Upper lobe of left lung (tissue), 4 donors: Measurements from ENCODE around the gene YAP1.

Experiments
- CTCF ChIP-seq, 6 experiments: fragments of 450-650 bp in 4 of 6; fragments of 200-600 bp in 2 of 6; sonication (generic) in 2 of 6; IDR thresholded peaks; one replicate each; pipeline ENCODE4 v1.5.1; 2016 to 2019; ENCODE audit warnings: antibody characterized with exemption in 6 of 6
- POLR2AphosphoS5 ChIP-seq, 2 donors: sonication (generic); formaldehyde crosslinking; IDR thresholded peaks; one replicate each; pipeline ENCODE4 v1.5.1; 2017; ENCODE audit warnings: antibody characterized with exemption in 2 of 2

GRCh38 chr11:102138223-102138622, 28.0 kb downstream of the YAP1 start:
- TF ChIP-seq CTCF (IDR thresholded peaks at IDR 0.05) (no peak), POLR2AphosphoS5 (IDR thresholded peaks at IDR 0.05) (no peak)
